DOHH2 (cell line): ENCODE data around the gene MUTYH.

Experiments
- EZH2phosphoT487 ChIP-seq: fragments of 200-600 bp; sonication (generic); IDR thresholded peaks from 2 replicates; pipeline ENCODE4 v1.6.1; 2017; ENCODE audit warnings: borderline replicate concordance, mild to moderate bottlenecking, antibody characterized with exemption, low read length, moderate library complexity, mixed read lengths
- TF ChIP-seq, protein P1 (sequence below): fragments of 200-600 bp; sonication (generic); IDR thresholded peaks from one replicate; pipeline ENCODE4 v1.5.1; 2014; ENCODE audit warnings: antibody characterized with exemption, mild to moderate bottlenecking, low read depth, low read length; ENCODE audit not compliant: poor library complexity, severe bottlenecking

DNA sequence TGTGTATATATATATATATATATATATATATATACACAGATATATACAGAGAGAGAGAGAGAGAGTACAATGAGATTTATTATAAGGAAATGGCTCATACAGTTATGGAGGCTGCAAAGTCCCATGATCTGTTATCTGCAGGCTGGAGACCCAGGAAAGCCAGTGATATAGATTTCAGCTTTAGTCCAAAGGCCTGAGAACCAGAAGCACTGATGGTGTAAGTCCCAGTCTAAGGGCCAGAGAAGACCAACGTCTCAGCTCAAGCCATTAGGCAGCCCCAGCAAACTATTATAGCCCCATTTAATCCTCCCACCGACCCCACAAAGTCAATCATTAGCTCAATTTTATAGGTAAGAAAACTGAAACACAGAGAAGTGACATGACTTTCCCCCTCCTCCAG is 48.5 kb downstream of the MUTYH start:
- TF ChIP-seq, protein P1, sequence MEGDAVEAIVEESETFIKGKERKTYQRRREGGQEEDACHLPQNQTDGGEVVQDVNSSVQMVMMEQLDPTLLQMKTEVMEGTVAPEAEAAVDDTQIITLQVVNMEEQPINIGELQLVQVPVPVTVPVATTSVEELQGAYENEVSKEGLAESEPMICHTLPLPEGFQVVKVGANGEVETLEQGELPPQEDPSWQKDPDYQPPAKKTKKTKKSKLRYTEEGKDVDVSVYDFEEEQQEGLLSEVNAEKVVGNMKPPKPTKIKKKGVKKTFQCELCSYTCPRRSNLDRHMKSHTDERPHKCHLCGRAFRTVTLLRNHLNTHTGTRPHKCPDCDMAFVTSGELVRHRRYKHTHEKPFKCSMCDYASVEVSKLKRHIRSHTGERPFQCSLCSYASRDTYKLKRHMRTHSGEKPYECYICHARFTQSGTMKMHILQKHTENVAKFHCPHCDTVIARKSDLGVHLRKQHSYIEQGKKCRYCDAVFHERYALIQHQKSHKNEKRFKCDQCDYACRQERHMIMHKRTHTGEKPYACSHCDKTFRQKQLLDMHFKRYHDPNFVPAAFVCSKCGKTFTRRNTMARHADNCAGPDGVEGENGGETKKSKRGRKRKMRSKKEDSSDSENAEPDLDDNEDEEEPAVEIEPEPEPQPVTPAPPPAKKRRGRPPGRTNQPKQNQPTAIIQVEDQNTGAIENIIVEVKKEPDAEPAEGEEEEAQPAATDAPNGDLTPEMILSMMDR: no peak
- TF ChIP-seq EZH2phosphoT487: no peak
